Measurements from ENCODE around the gene LMLN.
"Not testable (repeated sequence)": the region's sequence is repeated elsewhere in the genome, so short reads cannot be mapped to it uniquely, and the experiment has no call there.

The LMLN gene

GRCh38 chr3:198081421-198081844 lies 121.4 kb downstream of the LMLN start:
- no peak for DNase-seq

GRCh38 chr3:198082226-198082625 lies 122.2 kb downstream of the LMLN start:
- DNase-seq = not testable (repeated sequence)

- DNase-seq = no peak
These were observed 128.5 kb downstream of the LMLN start for GRCh38 chr3:198088421-198088955.

- no peak for DNase-seq
These were observed 130.8 kb downstream of the LMLN start for GRCh38 chr3:198090795-198091332.

GRCh38 chr3:198092276-198092675 lies 132.3 kb downstream of the LMLN start:
- no peak for DNase-seq

- no peak for DNase-seq
These were observed 133.2 kb downstream of the LMLN start for GRCh38 chr3:198093112-198093679.
